ENCODE results near the gene ANKRD11. TPM values are rescaled to one million over a fixed set of nuclear protein-coding genes. Genes with fewer than 3 reads are reported as not detected.

Gene ANKRD11
- total RNA-seq, 2 experiments from 2014 or later: 126 to 133 TPM

DNA sequence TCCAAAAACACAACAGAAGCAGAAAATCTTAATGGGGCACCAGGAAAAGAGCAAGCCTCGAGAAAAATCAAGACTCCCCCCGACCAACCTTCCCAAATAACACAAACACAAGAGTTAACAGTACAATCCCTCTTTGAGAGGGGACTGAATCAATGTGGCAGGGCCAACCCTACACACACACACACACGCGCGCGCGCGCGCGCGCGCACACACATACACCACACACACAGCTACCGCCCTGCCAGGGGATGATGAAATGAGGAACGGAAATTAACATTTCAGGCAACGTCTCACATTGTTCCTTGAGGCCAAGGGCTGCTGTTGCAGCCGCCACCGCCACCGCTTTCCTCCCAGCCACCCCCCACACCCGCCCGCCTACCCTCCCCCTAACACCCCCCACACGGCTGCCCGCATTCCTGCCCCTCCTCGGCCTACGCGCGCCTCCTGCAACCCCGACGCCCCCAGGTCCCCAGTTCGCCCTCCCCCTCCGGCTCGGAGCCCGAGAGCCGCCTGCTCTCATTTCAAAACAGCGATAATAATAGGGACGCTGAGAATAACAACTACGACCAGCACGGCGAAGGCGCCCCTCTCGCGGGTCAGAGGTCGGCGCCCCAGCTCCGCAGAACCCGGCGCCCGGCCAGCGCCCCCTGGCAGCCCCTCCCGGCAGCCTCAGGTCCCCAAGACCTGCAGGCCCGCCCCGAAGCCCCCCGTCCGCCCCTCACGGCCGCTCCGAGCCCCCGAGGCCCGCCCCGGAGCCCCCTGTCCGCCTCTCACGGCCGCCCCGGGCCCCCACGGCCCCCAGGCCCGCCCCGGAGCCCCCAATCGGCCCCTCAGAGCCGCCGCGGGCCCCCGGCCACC lies 1.1 kb downstream of the ANKRD11 start:
- POLR2A ChIA-PET: interaction anchor here (0.8 to 3.4 kb wide), 14 partner anchors 16 to 248 kb away, joined by 3 to 32 read pairs (median 4); partner anchors contain the start of gene SPG7
- peak overlapping the region; percentile 93 for H3K27ac Mint-ChIP-seq
- peak overlapping the region; percentile 84 for H3K4me3 Mint-ChIP-seq
- no peaks in the 10 kb centered on the region for H3K27me3 Mint-ChIP-seq
- intact Hi-C loops (cut with micrococcal nuclease): loop anchor here (2.0 to 5.0 kb wide), 4 partner anchors 47 to 247 kb away; no protein-coding TSS in a partner anchor
- no peaks in the 10 kb centered on the region for H3K9me3 Mint-ChIP-seq
- CTCF ChIA-PET: interaction anchor here (0.7 to 1.9 kb wide), 4 partner anchors 19 to 170 kb away, joined by 3 to 4 read pairs (median 4); partner anchors contain the start of gene SPG7
- H3K36me3 Mint-ChIP-seq: peaks cover 16% of the 10 kb centered on the region
- peaks cover 62% of the 10 kb centered on the region for H3K4me1 Mint-ChIP-seq (ENCODE audit: low read depth)
- peak; percentile 91 for DNase-seq

DNA sequence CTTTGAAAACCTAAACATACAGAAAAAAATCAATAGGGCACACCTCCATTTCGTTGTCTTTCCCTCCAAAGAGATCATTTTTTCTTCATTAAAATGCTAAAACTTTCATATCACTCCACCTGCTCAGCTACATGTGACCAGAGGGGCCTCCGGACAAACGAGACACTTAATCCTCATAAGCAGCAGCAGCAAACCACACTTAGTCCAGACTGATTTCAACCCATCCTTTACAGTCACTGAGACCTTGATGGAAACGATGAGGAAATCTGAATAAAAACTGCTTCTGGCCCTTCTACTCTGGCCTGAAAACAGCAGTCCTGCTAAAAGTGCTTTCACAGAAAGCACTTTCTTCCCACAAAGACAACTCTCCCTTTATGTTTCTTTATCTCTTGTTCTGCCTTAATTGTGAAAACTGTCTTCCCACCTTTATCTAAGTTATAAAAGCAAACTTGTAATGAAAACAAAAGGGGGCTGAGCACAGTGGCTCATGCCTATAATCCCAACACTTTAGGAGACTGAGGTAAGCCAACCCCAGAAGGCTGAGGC lies 4.6 kb downstream of the ANKRD11 start:
- intact Hi-C loops (cut with micrococcal nuclease): loop anchor here (2.0 to 5.0 kb wide), 5 partner anchors 43 to 243 kb away; no protein-coding TSS in a partner anchor
- H3K9me3 Mint-ChIP-seq: no peaks in the 10 kb centered on the region
- peak overlapping the region; percentile 56 for H3K4me3 Mint-ChIP-seq
- no peaks in the 10 kb centered on the region for H3K27me3 Mint-ChIP-seq
- peak overlapping the region; percentile 88 for H3K27ac Mint-ChIP-seq
- peaks cover 78% of the 10 kb centered on the region for H3K4me1 Mint-ChIP-seq (ENCODE audit: low read depth)
- POLR2A ChIA-PET: interaction anchor here (0.6 to 2.2 kb wide), 5 partner anchors 12 to 82 kb away, joined by 3 to 5 read pairs (median 4); partner anchors contain the start of gene SPG7
- H3K36me3 Mint-ChIP-seq: peaks cover 41% of the 10 kb centered on the region
- DNase-seq: no peak
- CTCF ChIA-PET: interaction anchor here (1.0 kb wide), 1 partner anchor 136 kb away, joined by 3 read pairs; no protein-coding TSS in a partner anchor

DNA sequence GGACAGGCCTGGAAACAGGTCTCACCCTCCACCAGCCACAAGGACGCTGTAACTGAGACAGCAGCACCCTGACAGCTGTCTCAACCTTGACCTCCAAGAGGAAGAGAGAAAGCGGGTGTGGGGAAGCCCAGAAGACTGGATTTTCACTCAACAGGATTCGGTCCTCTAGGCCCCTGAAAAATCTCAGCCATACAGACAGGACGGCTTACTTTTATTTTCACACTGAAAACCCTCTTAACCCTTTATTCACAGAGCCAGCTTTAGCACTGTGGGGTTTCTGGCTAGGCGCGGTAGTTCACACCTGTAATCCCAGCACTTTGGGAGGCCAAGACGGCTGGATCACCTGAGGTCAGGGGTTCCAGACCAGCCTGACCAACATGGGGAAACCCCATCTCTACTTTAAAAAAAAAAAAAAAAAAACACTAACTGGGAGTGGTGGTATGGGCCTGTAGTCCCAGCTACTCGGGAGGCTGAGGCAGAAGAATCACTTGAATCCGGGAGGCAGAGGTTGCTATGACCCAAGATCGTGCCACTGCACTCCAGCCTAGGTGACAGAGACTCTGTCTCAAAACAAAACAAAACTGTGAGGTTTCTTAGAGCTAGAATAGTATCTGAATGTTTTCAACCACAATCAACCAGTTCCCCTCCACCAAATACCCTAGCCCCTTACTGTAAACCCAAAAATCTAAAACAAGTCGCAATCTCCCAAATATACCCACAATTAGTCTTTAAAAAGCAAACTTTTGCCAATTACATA lies 5.3 kb downstream of the ANKRD11 start:
- CTCF ChIA-PET: interaction anchor here (0.8 to 2.0 kb wide), 4 partner anchors 24 to 196 kb away, joined by 3 to 5 read pairs (median 3); no protein-coding TSS in a partner anchor
- no peaks in the 10 kb centered on the region for H3K9me3 Mint-ChIP-seq
- peaks cover 42% of the 10 kb centered on the region for H3K36me3 Mint-ChIP-seq
- DNase-seq: peak; percentile 68
- no peaks in the 10 kb centered on the region for H3K27me3 Mint-ChIP-seq
- H3K27ac Mint-ChIP-seq: peak overlapping the region; percentile 88
- H3K4me3 Mint-ChIP-seq: peak overlapping the region; percentile 56
- intact Hi-C loops (cut with micrococcal nuclease): loop anchor here (2.0 to 5.0 kb wide), 5 partner anchors 43 to 243 kb away; no protein-coding TSS in a partner anchor
- POLR2A ChIA-PET: interaction anchor here (0.9 to 2.2 kb wide), 5 partner anchors 11 to 63 kb away, joined by 4 to 5 read pairs (median 4); partner anchors contain the start of gene SPG7
- peaks cover 82% of the 10 kb centered on the region for H3K4me1 Mint-ChIP-seq (ENCODE audit: low read depth)

DNA sequence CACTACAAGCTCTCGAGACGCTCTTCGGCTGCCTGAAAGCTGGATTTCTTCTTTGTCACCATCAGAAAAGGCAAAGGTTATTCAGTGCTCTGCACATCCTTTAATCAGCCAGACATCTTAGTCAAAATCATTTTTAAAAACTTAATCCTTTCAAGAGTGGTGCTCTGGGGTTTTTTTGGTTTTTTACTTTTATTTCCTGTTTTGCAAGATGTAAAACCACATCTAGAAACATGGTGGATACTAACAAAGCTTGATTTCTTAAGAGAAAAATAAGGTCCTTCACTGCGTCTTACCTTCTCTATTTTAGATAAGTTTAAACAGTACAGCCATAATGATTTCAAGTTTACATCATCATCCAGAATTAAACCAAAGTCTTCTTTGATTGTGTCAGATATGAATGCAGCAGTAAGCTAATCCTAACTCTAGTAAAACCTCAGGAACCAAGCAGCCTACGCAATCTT lies 6.3 kb downstream of the ANKRD11 start:
- no peaks in the 10 kb centered on the region for H3K27me3 Mint-ChIP-seq

DNA sequence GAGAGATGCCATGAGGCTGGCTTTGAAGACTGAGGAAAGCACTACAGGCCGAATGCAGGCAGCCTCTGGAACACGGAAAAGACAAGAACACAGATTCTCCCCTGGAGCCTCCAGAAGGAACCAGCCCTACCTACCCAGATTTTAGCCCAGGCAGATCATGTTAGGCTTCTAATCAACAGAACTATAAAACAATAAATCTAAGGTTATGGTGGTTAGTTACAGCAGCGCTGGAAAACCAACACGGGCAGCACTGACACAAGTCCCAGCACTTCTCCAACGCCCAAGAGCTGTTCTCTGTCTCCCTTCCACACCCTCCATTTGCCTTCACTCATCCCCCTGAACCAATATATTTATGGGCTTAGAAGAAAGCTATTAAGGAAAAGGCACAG lies 7.5 kb downstream of the ANKRD11 start:
- ChIA-PET POLR2A (no interaction called here), CTCF (interaction anchor here (1.1 to 1.3 kb wide), 2 partner anchors 10 to 25 kb away, joined by 3 to 4 read pairs; partner anchors contain the start of gene SPG7)
- H3K4me3 Mint-ChIP-seq: no peak overlapping the region
- intact Hi-C loops (cut with micrococcal nuclease): no loop called here
- peaks cover 32% of the 10 kb centered on the region for H3K36me3 Mint-ChIP-seq
- no peak for DNase-seq
- H3K27ac Mint-ChIP-seq: peak overlapping the region; percentile 64
- no peaks in the 10 kb centered on the region for H3K9me3 Mint-ChIP-seq
- peaks cover 89% of the 10 kb centered on the region for H3K4me1 Mint-ChIP-seq (ENCODE audit: low read depth)
- H3K27me3 Mint-ChIP-seq: no peaks in the 10 kb centered on the region

More for the DNA sequence above, 6.3 kb downstream of the ANKRD11 start:
- ChIA-PET POLR2A (interaction anchor here (0.7 to 2.2 kb wide), 4 partner anchors 23 to 62 kb away, joined by 3 to 5 read pairs (median 4); partner anchors contain the start of gene SPG7), CTCF (interaction anchor here (1.1 to 2.0 kb wide), 3 partner anchors 24 to 195 kb away, joined by 3 to 5 read pairs (median 4); partner anchors contain the start of gene SPG7)
- no peak for DNase-seq
- Mint-ChIP-seq H3K27ac (peak overlapping the region; percentile 88), H3K4me3 (peak overlapping the region; percentile 47), H3K9me3 (no peaks in the 10 kb centered on the region), H3K36me3 (peaks cover 40% of the 10 kb centered on the region), H3K4me1 (ENCODE audit: low read depth) (peaks cover 87% of the 10 kb centered on the region)
- intact Hi-C loops (cut with micrococcal nuclease): loop anchor here (2.0 kb wide), 2 partner anchors 61 to 123 kb away; no protein-coding TSS in a partner anchor

DNA sequence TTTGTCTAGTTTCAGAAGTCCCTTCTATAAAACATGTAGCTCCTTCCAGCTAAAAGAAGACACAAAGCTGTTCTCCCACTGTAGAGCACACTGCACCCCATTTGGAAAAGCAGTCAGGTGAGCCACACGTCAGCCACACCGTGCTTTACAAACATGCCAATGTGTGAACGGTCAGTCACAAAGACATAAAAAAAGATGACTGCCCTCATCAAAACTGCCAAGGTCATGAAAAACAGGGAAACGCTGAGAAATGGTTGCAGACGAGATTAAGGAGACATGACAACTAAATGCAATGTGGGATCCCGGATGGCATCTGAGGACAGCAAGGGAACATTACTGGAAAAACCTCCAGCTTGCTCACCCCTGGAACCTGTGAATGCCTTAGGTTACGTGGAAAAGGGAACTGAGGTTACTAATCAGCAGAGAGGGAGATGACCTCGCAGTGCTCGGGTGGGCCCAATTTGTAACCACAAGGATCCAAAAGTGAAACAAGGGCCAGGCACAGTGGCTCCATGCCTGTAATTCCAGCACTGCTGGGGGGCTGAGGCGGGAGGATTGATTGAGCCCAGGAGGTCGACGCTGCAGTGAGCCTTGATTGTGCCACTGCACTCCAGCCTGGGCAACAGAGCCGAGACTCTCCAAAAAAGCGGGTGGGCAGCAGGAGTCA lies 8.1 kb downstream of the ANKRD11 start:
- H3K27me3 Mint-ChIP-seq: no peaks in the 10 kb centered on the region
- peaks cover 88% of the 10 kb centered on the region for H3K4me1 Mint-ChIP-seq (ENCODE audit: low read depth)
- H3K27ac Mint-ChIP-seq: no peak overlapping the region
- H3K9me3 Mint-ChIP-seq: no peaks in the 10 kb centered on the region
- intact Hi-C loops (cut with micrococcal nuclease): no loop called here
- DNase-seq: no peak
- no peak overlapping the region for H3K4me3 Mint-ChIP-seq
- ChIA-PET CTCF (interaction anchor here (1.1 kb wide), 1 partner anchor 10 kb away, joined by 3 read pairs; no protein-coding TSS in a partner anchor), POLR2A (interaction anchor here (1.2 kb wide), 2 partner anchors 15 to 32 kb away, joined by 3 to 4 read pairs; no protein-coding TSS in a partner anchor)
- peaks cover 32% of the 10 kb centered on the region for H3K36me3 Mint-ChIP-seq

DNA sequence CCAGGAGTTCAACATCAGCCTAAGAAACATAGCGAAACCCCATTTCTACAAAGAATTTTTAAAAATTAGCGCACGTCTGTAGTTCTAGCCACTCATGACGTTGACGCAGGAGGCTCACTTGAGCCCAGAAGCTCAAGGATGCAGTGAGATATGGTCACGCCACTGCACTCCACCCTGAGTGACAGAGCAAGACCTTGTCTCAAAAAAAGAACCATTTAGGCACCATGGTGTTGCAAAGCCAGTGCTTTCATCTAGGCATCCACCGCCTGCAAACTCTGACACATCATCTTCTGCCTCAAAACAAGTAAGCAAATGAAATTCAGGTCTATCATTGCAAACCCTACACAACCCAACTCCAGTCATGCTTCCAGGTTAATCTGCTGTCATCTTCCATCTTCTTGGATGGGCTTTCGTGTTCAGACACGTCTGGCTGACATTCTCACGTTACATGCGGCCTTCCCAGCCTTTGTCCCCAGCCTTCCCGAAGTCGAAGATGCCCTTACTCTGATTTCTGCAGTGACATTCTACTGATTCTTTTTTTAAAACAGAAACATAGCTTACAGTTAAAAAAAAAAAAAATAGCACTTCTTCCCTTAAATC lies 8.9 kb downstream of the ANKRD11 start:
- POLR2A ChIA-PET: interaction anchor here (1.2 kb wide), 2 partner anchors 14 to 31 kb away, joined by 3 to 4 read pairs; no protein-coding TSS in a partner anchor
- DNase-seq: no peak
- no peak overlapping the region for H3K4me3 Mint-ChIP-seq
- H3K27ac Mint-ChIP-seq: peak overlapping the region; percentile 70
- H3K27me3 Mint-ChIP-seq: no peaks in the 10 kb centered on the region
- H3K36me3 Mint-ChIP-seq: peaks cover 29% of the 10 kb centered on the region
- intact Hi-C loops (cut with micrococcal nuclease): no loop called here
- peaks cover 90% of the 10 kb centered on the region for H3K4me1 Mint-ChIP-seq (ENCODE audit: low read depth)
- no peaks in the 10 kb centered on the region for H3K9me3 Mint-ChIP-seq
- CTCF ChIA-PET: no interaction called here

DNA sequence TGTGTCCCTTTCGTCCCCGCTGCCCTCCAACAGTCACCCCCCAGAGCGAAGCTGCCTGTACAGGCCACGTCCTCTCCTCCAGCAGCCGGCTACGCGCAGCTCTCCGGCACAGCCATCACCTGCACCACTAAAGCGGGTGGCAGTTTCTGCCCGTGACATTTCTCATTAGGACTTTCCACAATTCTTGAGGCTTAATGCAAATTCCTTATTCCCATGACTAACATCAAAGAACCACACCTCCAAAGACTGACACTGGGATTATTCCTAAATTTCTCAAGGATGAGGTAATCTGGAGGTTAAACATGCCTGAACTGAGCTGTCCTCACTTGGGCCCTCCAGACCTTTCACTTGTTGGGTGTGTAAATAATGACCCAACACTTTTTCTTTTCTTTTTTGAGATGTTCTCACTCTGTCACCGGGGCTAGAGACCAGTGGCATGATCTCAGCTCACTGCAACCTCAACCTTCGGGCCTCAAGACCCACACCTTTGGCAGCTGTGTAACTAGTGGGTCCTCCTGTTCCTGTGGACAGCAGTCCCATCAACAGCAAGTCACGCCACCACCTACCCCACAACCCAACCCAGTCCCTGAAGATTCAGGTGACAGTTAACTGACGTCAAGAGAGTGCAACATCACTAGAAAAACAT lies 11.7 kb downstream of the ANKRD11 start:
- Mint-ChIP-seq H3K9me3 (no peaks in the 10 kb centered on the region), H3K27ac (peak overlapping the region; percentile 55), H3K4me3 (no peak overlapping the region), H3K27me3 (no peaks in the 10 kb centered on the region), H3K36me3 (peaks cover 21% of the 10 kb centered on the region), H3K4me1 (ENCODE audit: low read depth) (peaks cover 90% of the 10 kb centered on the region)
- intact Hi-C loops (cut with micrococcal nuclease): no loop called here
- POLR2A ChIA-PET: no interaction called here
- CTCF ChIA-PET: interaction anchor here (1.1 kb wide), 1 partner anchor 19 kb away, joined by 3 read pairs; no protein-coding TSS in a partner anchor
- no peak for DNase-seq

DNA sequence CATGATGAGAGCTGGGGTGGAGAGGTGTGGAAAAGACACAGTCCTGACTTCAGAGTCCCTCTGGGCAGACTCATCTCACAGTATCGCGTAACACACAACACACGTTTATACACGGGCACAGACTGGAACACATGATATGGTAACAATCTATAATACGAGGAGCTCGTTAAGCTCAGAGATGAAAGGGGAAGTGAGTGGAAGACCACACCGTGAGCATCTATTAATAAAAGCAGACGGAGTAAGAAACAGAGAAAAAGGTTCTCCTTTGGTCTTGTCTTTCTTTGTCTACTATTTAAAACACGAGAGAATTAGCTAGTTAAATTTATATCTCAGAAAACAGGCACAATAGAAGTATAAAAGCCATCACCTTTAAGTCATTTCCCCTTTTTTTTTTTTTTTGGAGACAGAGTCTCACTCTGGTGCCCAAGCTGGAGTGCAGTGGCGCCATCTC lies 13.5 kb downstream of the ANKRD11 start:
- Mint-ChIP-seq H3K4me3 (no peak overlapping the region), H3K36me3 (peaks cover 9% of the 10 kb centered on the region), H3K9me3 (no peaks in the 10 kb centered on the region), H3K27me3 (no peaks in the 10 kb centered on the region), H3K4me1 (ENCODE audit: low read depth) (peaks cover 90% of the 10 kb centered on the region), H3K27ac (peak overlapping the region; percentile 2)
- intact Hi-C loops (cut with micrococcal nuclease): no loop called here
- no peak for DNase-seq
- ChIA-PET CTCF (interaction anchor here (0.6 kb wide), 1 partner anchor 99 kb away, joined by 3 read pairs; no protein-coding TSS in a partner anchor), POLR2A (no interaction called here)

DNA sequence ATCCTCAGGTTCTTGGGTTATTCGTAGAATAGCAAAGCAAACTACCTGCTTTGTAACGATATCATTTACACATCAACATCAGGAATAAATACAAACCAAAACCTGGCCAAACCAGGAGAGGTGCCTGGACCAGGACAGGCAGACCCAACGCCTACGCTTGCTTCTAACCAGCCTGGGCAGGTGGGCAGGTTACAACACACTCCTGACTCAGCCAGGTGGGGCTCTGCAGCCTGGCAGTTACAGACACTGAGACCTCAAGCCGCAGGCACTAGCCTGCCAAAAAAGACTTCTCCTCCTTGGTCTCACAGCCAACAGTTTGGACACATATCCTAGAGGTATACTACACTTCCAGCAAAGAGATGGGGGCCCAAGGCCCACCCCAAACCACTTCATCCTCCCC lies 14.0 kb downstream of the ANKRD11 start:
- H3K4me3 Mint-ChIP-seq: no peak overlapping the region
- intact Hi-C loops (cut with micrococcal nuclease): no loop called here
- H3K36me3 Mint-ChIP-seq: peaks cover 5% of the 10 kb centered on the region
- H3K27ac Mint-ChIP-seq: no peak overlapping the region
- CTCF ChIA-PET: no interaction called here
- no peaks in the 10 kb centered on the region for H3K9me3 Mint-ChIP-seq
- no peak for DNase-seq
- H3K4me1 Mint-ChIP-seq (ENCODE audit: low read depth): peaks cover 88% of the 10 kb centered on the region
- H3K27me3 Mint-ChIP-seq: no peaks in the 10 kb centered on the region
- POLR2A ChIA-PET: no interaction called here
